A549 (cell line): ENCODE data around the gene RPL7A.

Experiments used
- BCL3 ChIP-seq: fragments of >200 bp; sonication (Bioruptor Twin); formaldehyde crosslinking; IDR thresholded peaks from 3 replicates; pipeline ENCODE4 v1.6.1; 2016
- CTCF ChIP-seq: fragments of >200 bp; sonication (Bioruptor Twin); formaldehyde crosslinking; IDR thresholded peaks from 3 replicates; pipeline ENCODE4 v1.5.1; 2016
- ELK1 ChIP-seq: fragments of 150-350 bp; IDR thresholded peaks from 2 replicates; pipeline ENCODE4 v1.6.1; 2014; ENCODE audit warnings: low read depth, mild to moderate bottlenecking, low read length
- EP300 ChIP-seq, 2 experiments: fragments of >200 bp; sonication (Bioruptor Twin); formaldehyde crosslinking; IDR thresholded peaks; 2 replicates in 1 of 2; 3 replicates in 1 of 2; pipeline ENCODE4 v1.6.1; 2016 to 2017
- FOSL2 ChIP-seq, 2 experiments: fragments of 450-650 bp in 1 of 2; fragments of >200 bp in 1 of 2; sonication (Bioruptor Twin) in 1 of 2; formaldehyde crosslinking; IDR thresholded peaks; 2 replicates each; pipeline versions ENCODE4 v1.5.0 to v1.6.1; 2016 to 2020; ENCODE audit warnings: mild to moderate bottlenecking in 1 of 2, moderate library complexity in 1 of 2
- HOXB5 ChIP-seq: fragments of 250-450 bp; sonication (Bioruptor Pico); IDR thresholded peaks from 2 replicates; pipeline ENCODE4 v1.5.0; 2020; ENCODE audit warnings: mild to moderate bottlenecking, moderate library complexity
- MAX ChIP-seq: IDR thresholded peaks from 2 replicates; pipeline ENCODE4 v1.6.1; 2012
- MAZ ChIP-seq: fragments of 150-350 bp; IDR thresholded peaks from 2 replicates; pipeline ENCODE4 v1.6.1; 2014; ENCODE audit warnings: antibody characterized with exemption, low read depth, low read length, borderline replicate concordance
- PHF8 ChIP-seq: fragments of 200-600 bp; sonication (generic); IDR thresholded peaks from 2 replicates; pipeline ENCODE4 v1.6.1; 2016; ENCODE audit warnings: low read depth, mild to moderate bottlenecking, antibody characterized with exemption, moderate library complexity, borderline replicate concordance
- POLR2A ChIP-seq: IDR thresholded peaks from 2 replicates; pipeline ENCODE4 v1.6.1; 2012; ENCODE audit warnings: mild to moderate bottlenecking, low read length
- POLR2AphosphoS2 ChIP-seq: conservative IDR thresholded peaks from 2 replicates; pipeline ENCODE4 v1.6.1; 2012; ENCODE audit warnings: low read length, improper control_type of control experiment, inconsistent platforms
- REST ChIP-seq: fragments of 200-600 bp; sonication (generic); IDR thresholded peaks from 2 replicates; pipeline ENCODE4 v1.6.1; 2016; ENCODE audit warnings: antibody characterized with exemption, mild to moderate bottlenecking, moderate library complexity

- TF ChIP-seq POLR2A (no peak), MAZ (no peak), MAX (no peak), BCL3 (no peak), REST (no peak), CTCF (no peak), EP300 (IDR thresholded peaks at IDR 0.05) (no peak), POLR2AphosphoS2 (no peak), FOSL2 (IDR thresholded peaks at IDR 0.05) (no peak), FOSL2 (CRISPR knock-in tag; IDR thresholded peaks at IDR 0.05) (no peak), PHF8 (no peak), ELK1 (no peak), HOXB5 (no peak)
Measured at GRCh38 chr9:133370685-133371084, 22.7 kb downstream of the RPL7A start.
